Stimulated activated CD4-positive, alpha-beta T cell treated with anti-CD3 and anti-CD28 coated beads, TNF-alpha, amount 100 ng/mL, for 1 hour (primary cell): ENCODE measurements around the gene RPL29.
A peak's percentile ranks its signal among the peaks of the same experiment; 100 is the strongest.

Source experiments
- DNase-seq, 3 donors: peaks; one replicate each; pipeline ENCODE4 v3.0.0-alpha.2; 2020; ENCODE audit warnings: low read depth in 3 of 3, low spot score in 1 of 3

The RPL29 gene

GRCh38 chr3:51966016-51966415 lies 29.7 kb downstream of the RPL29 start:
- no peak for DNase-seq

GRCh38 chr3:51964521-51964920 lies 31.2 kb downstream of the RPL29 start:
- no peak for DNase-seq

GRCh38 chr3:51963951-51964451 lies 31.7 kb downstream of the RPL29 start:
- DNase-seq, result no peak

- no peak for DNase-seq
Measured at GRCh38 chr3:51962854-51963530, 32.7 kb downstream of the RPL29 start.

- no peak for DNase-seq
Measured at GRCh38 chr3:51961602-51962569, 33.8 kb downstream of the RPL29 start.

DNA sequence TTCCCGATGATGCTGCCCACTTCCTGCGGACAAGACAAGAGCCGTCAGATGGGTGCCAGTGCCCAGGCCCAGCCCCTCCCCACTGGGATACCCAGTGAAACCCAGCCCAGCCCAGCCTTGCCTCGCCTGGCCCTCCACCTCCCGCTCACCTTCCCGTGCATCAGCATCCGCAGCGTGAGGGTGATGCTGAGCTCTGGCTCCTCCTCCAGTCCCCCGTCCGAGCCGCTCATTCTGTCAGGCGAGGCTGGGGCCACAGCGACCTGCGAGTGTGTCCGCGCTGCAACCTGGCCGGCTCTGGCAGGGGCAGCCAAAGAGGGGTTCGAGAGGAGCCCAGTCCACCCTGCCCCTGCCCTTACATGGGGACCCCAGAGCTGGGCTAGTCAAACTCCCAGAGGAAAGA lies 34.7 kb downstream of the RPL29 start:
- no peak for DNase-seq

GRCh38 chr3:51960386-51960785 lies 35.3 kb downstream of the RPL29 start:
- no peak for DNase-seq

- no peak for DNase-seq
Measured at GRCh38 chr3:51959651-51960050, 36.0 kb downstream of the RPL29 start.

- DNase-seq, result no peak
Measured at GRCh38 chr3:51958603-51959521, 36.8 kb downstream of the RPL29 start.

GRCh38 chr3:51957520-51958205 lies 38.0 kb downstream of the RPL29 start:
- no peak for DNase-seq

GRCh38 chr3:51955893-51956770 lies 39.6 kb downstream of the RPL29 start:
- peak in 1 of 3 donors; percentile 16 for DNase-seq

DNA sequence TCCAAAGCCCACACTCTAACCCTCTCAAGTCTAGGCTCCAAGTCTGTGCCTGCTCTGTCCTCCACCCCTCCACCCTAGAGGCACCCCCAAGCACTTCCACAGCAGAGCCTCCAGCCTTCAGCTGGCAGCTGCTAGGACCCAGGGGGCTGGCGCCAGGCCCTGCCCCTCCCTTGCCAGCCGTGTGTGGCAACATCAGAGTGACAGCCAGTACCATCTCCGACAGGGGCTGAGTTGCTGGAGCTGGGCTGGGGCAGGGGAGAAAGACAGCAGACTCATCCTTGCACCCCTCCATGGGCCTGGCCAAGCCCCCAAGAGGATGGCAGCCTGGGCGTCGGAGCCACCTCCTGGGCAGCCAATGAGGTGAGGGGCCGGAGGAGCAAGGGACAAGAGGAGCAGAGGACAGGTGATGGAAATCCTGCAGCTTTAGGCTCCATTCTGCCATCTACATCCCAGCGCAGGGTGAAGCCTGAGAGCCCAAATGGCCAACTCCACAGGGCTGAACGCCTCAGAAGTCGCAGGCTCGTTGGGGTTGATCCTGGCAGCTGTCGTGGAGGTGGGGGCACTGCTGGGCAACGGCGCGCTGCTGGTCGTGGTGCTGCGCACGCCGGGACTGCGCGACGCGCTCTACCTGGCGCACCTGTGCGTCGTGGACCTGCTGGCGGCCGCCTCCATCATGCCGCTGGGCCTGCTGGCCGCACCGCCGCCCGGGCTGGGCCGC lies 40.4 kb downstream of the RPL29 start, which contains the start of gene GPR62:
Gene GPR62 (plus strand): TSS at position 207 of the 718 bp plus-strand sequence. CDS start 272 bp downstream, at position 479.
- DNase-seq, result no peak

DNA sequence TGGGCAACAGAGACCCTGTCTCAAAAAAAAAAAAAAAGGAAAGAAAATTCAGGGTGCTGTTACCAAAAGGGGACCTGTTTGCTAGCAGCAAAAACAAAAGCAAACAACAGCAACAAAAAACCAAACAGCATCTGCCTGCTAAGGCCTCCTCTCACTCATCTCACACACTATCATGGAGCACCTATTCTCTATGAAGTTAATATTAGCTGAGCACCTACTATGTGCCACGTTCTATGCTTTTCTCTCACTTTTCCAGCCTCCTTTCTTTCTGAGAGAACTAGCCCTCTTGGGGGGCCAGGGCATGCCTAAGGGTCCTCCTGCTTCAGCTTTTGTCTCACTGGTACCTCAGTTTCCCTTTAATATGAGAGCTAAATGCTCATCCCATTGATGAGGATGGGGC lies 41.0 kb downstream of the RPL29 start:
- no peak for DNase-seq

DNA sequence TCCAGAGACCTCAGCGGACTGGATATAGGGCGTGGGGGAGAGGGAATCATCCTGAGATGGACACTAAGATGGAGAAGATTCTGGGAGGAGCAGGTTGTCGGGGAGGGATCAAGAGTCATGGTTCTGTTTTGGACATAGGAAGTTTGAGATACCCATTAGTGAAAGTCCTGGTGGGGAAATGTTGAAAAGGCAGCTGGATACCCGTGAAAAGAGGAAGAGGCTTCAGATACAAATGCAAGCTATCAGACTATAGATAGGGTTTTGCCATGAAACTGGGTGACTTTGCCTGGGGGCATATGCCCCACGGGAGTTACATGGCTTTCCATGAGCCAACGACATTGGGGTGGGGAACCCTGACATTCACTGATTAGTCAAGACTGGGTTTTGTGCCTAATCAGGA lies 41.6 kb downstream of the RPL29 start:
- DNase-seq, result no peak

DNA sequence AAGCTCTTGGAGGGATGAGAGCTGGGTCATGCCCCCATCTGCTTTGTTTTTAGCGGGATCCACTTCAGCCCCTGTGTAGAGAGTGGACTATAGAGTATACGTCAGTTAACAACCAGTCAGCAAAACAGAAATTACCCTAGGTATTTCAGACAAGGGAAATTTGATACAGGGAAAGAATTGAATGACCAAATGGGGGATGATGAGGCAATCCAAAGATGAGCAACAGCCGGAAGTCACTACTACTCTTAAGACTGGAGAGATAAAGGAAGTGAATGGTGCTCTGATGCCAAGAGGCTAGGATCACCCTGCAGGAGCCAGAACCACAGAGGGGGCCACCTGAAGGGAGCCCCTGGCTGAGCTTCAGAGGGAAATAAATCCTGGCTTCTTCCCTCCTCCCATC lies 42.2 kb downstream of the RPL29 start:
- no peak for DNase-seq

GRCh38 chr3:51950899-51951298 lies 44.8 kb downstream of the RPL29 start:
- no peak for DNase-seq

DNA sequence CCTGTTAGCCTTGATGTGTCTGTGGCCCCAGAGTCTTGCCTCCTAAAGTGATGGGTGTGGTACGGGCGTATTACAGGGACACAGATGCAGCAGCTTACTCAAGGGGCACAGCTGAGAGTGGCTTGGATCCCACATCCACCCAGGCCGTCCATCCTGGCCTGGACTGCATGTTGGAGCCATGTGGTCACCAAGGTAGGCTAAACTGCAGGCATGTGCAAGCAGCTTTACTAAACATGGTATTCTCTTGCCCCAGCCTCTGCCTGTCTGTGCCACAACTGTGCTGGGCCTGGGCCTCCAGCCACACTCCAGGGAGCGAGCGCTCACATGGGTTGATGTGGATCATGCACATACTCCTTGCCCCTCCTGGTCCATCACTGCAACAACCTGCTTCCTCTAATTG lies 46.6 kb downstream of the RPL29 start:
- DNase-seq, result no peak

DNA sequence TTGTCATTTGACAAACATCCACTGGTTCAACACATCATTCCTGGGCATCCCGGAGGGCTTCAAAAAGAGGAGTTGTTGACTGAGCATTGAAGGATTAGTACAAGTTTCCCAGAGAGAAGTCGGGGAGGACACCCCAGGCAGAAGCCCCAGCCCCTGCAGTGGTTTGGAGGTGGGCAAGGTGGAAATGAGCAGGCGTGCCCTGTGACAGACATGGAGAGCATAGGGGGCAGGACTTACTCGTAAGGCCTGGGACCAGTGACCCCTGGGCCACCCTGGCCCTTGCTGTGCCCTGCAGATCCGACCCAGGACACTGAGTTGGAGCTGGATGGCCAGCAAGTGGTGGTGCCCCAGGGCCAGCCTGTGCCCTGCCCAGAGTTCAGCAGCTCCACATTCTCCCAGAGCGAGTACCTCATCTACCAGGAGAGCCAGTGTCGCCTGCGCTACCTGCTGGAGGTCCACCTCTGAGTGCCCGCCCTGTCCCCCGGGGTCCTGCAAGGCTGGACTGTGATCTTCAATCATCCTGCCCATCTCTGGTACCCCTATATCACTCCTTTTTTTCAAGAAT lies 47.6 kb downstream of the RPL29 start:
- no peak for DNase-seq
